HG03135 (cell line): ENCODE data around the gene SYT10.
"Not testable (repeated sequence)": the region's sequence is repeated elsewhere in the genome, so short reads cannot be mapped to it uniquely, and the experiment has no call there.

Experiments
- ATAC-seq: cut with Tn5 transposase; IDR thresholded peaks from one replicate; pipeline ENCODE4 v1.9.1; 2021; ENCODE audit warnings: mild to moderate bottlenecking, moderate library complexity; ENCODE audit not compliant: unreplicated experiment

SYT10 gene

GRCh38 chr12:33439587-33440011, at the start of gene SYT10:
Gene SYT10, minus strand, starts transcription at chr12:33439819. Its CDS starts 297 bp downstream, at chr12:33439522.
- ATAC-seq: no peak

- ATAC-seq: no peak
These were observed 48.4 kb upstream of the SYT10 start for GRCh38 chr12:33488036-33488435.

- ATAC-seq: no peak
These were observed 46.4 kb upstream of the SYT10 start for GRCh38 chr12:33486058-33486457.

- ATAC-seq: no peak
These were observed 44.5 kb upstream of the SYT10 start for GRCh38 chr12:33484161-33484560.

- no peak for ATAC-seq
These were observed 40.7 kb upstream of the SYT10 start for GRCh38 chr12:33480366-33480765.

- no peak for ATAC-seq
These were observed 36.4 kb upstream of the SYT10 start for GRCh38 chr12:33476058-33476457.

- ATAC-seq: no peak
These were observed 32.7 kb upstream of the SYT10 start for GRCh38 chr12:33472299-33472698.

GRCh38 chr12:33455096-33455495, 15.5 kb upstream of the SYT10 start:
- no peak for ATAC-seq

GRCh38 chr12:33450480-33450879, 10.9 kb upstream of the SYT10 start:
- ATAC-seq: no peak

- no peak for ATAC-seq
These were observed 858 bp upstream of the SYT10 start for GRCh38 chr12:33440477-33440876.

- ATAC-seq: no peak
These were observed 600 bp downstream of the SYT10 start for GRCh38 chr12:33438851-33439586.

GRCh38 chr12:33438025-33438772, 1.4 kb downstream of the SYT10 start:
- no peak for ATAC-seq

GRCh38 chr12:33437598-33437997, 2.0 kb downstream of the SYT10 start:
- ATAC-seq: no peak

- ATAC-seq: no peak
These were observed 6.6 kb downstream of the SYT10 start for GRCh38 chr12:33432992-33433391.

GRCh38 chr12:33431648-33432047, 8.0 kb downstream of the SYT10 start:
- no peak for ATAC-seq

GRCh38 chr12:33429468-33429867, 10.2 kb downstream of the SYT10 start:
- no peak for ATAC-seq

GRCh38 chr12:33427071-33427470, 12.5 kb downstream of the SYT10 start:
- no peak for ATAC-seq

- no peak for ATAC-seq
These were observed 15.9 kb downstream of the SYT10 start for GRCh38 chr12:33423706-33424105.

- not testable (repeated sequence) for ATAC-seq
These were observed 27.2 kb downstream of the SYT10 start for GRCh38 chr12:33412410-33412809.

- ATAC-seq: no peak
These were observed 56.1 kb downstream of the SYT10 start for GRCh38 chr12:33383503-33383902.

GRCh38 chr12:33376153-33376552, 63.5 kb downstream of the SYT10 start:
- no peak for ATAC-seq

GRCh38 chr12:33370318-33370717, 69.3 kb downstream of the SYT10 start:
- no peak for ATAC-seq
